Cardiac muscle cell (in vitro differentiated cells and primary cell): ENCODE measurements around the gene CRADD. TPM values are rescaled to one million over a fixed set of nuclear protein-coding genes. Genes with fewer than 3 reads are reported as not detected.

Experiments used
- DNase-seq, 2 donors: peaks; one replicate each; pipeline versions ENCODE4 v3.0.0 to v3.0.0-alpha.2; 2010 to 2017; ENCODE audit warnings: low read depth in 1 of 2, low spot score in 1 of 2
- H3K27ac ChIP-seq: fragments of 200-600 bp; sonication (generic); 2 replicates; pipeline ENCODE4 v1.5.1; 2016
- H3K27me3 ChIP-seq: fragments of 200-600 bp; sonication (generic); 2 replicates; pipeline ENCODE4 v1.6.0; 2016; ENCODE audit warnings: control low read depth
- H3K36me3 ChIP-seq: fragments of 200-600 bp; sonication (generic); 2 replicates; pipeline ENCODE4 v1.5.1; 2016; ENCODE audit warnings: control low read depth
- H3K4me1 ChIP-seq: fragments of 200-600 bp; sonication (generic); 2 replicates; pipeline ENCODE4 v1.8.1; 2017; ENCODE audit warnings: low read depth, mild to moderate bottlenecking, mixed run types
- H3K4me3 ChIP-seq: fragments of 200-600 bp; sonication (generic); 2 replicates; pipeline ENCODE4 v1.5.1; 2016; ENCODE audit warnings: mild to moderate bottlenecking
- H3K9me3 ChIP-seq: fragments of 200-600 bp; sonication (generic); 2 replicates; pipeline ENCODE4 v1.5.1; 2017; ENCODE audit warnings: low read depth, mild to moderate bottlenecking, control low read depth
- polyA plus RNA-seq: library from polyadenylated mRNA; unstranded; fragments of >200 nt; fragmentation: Nextera tagmentation; extraction: Ambion mirVana; gene quantifications from 2 replicates; pipeline ENCODE4 v1.2.1, GENCODE V29; 2016
- total RNA-seq: library from RNA; depleted of rRNA; stranded (reverse); fragments of >200 nt; gene quantifications from 2 replicates; pipeline ENCODE4 v1.2.3, GENCODE V29; 2016
- TF ChIP-seq, protein P1 (sequence below): IDR thresholded peaks from 2 replicates; pipeline ENCODE4 v1.5.1; 2012; ENCODE audit warnings: low read depth, mild to moderate bottlenecking, low read length

CRADD gene
- total and polyA plus RNA-seq, 2 experiments from 2014 or later: 13.8 to 37.9 TPM

DNA sequence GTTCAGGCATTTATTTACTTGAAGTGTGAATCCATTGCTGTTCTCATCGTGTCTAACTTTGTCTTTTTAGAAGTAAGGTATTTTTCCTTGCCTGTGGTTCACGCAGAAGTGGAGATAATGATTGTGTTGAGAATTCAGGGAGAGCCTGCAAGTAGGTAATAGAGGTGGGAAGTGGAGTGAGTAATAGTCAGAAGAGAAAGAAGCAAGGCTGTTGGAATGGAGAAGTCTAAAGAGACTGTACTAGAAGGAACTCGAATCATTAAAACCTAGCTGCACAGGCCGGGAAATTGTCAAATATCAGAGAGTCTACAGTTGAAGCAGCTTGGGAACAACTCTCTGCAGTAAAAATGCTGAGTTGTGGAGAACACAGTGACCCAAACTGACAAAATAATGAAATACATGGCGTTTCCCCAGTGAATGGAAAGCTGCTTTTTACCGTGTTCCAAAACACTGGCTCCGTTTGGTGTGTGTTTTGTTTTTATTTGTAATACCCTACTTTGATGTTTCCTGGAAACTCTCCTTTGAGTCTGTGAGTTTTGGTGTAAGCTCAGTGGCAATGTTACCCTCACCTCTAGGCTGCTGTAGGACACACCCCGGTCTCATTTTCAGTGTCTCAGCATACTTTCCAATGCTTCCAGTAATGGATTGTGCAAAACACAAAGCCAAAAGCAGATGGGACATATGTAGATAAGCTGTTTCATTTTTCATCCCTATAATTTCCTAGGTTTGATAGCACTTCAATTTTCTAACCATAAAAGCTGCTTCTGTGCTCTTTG lies 146.6 kb downstream of the CRADD start:
- no peaks in the 10 kb centered on the region for H3K9me3 ChIP-seq
- H3K4me3 ChIP-seq: no peak overlapping the region
- no peak for DNase-seq
- no peaks in the 10 kb centered on the region for H3K4me1 ChIP-seq
- H3K36me3 ChIP-seq: no peaks in the 10 kb centered on the region
- H3K27me3 ChIP-seq: no peaks in the 10 kb centered on the region
- TF ChIP-seq, protein P1, sequence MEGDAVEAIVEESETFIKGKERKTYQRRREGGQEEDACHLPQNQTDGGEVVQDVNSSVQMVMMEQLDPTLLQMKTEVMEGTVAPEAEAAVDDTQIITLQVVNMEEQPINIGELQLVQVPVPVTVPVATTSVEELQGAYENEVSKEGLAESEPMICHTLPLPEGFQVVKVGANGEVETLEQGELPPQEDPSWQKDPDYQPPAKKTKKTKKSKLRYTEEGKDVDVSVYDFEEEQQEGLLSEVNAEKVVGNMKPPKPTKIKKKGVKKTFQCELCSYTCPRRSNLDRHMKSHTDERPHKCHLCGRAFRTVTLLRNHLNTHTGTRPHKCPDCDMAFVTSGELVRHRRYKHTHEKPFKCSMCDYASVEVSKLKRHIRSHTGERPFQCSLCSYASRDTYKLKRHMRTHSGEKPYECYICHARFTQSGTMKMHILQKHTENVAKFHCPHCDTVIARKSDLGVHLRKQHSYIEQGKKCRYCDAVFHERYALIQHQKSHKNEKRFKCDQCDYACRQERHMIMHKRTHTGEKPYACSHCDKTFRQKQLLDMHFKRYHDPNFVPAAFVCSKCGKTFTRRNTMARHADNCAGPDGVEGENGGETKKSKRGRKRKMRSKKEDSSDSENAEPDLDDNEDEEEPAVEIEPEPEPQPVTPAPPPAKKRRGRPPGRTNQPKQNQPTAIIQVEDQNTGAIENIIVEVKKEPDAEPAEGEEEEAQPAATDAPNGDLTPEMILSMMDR: no peak
- no peak overlapping the region for H3K27ac ChIP-seq

- Histone ChIP-seq H3K4me3 (no peak overlapping the region), H3K9me3 (no peaks in the 10 kb centered on the region), H3K36me3 (no peaks in the 10 kb centered on the region), H3K4me1 (no peaks in the 10 kb centered on the region), H3K27ac (no peak overlapping the region), H3K27me3 (no peaks in the 10 kb centered on the region)
- TF ChIP-seq, protein P1: no peak
- peak in 1 of 2 donors; percentile 12 for DNase-seq
Observed at GRCh38 chr12:93824514-93825500, 147.6 kb downstream of the CRADD start.

- Histone ChIP-seq H3K9me3 (no peaks in the 10 kb centered on the region), H3K27me3 (no peaks in the 10 kb centered on the region), H3K36me3 (no peaks in the 10 kb centered on the region), H3K27ac (no peak overlapping the region), H3K4me1 (no peaks in the 10 kb centered on the region), H3K4me3 (no peak overlapping the region)
- peak in 1 of 2 donors; percentile 47 for DNase-seq
- TF ChIP-seq, protein P1: peak; percentile 8
Observed at GRCh38 chr12:93825501-93825888, 148.3 kb downstream of the CRADD start.

GRCh38 chr12:93825931-93826555 lies 148.9 kb downstream of the CRADD start:
- TF ChIP-seq, protein P1: no peak
- no peaks in the 10 kb centered on the region for H3K4me1 ChIP-seq
- no peak overlapping the region for H3K27ac ChIP-seq
- H3K36me3 ChIP-seq: no peaks in the 10 kb centered on the region
- no peaks in the 10 kb centered on the region for H3K9me3 ChIP-seq
- peak in 1 of 2 donors; percentile 54 for DNase-seq
- no peaks in the 10 kb centered on the region for H3K27me3 ChIP-seq
- H3K4me3 ChIP-seq: no peak overlapping the region

- TF ChIP-seq, protein P1: no peak
- Histone ChIP-seq H3K27ac (no peak overlapping the region), H3K27me3 (no peaks in the 10 kb centered on the region), H3K4me1 (no peaks in the 10 kb centered on the region), H3K36me3 (no peaks in the 10 kb centered on the region), H3K4me3 (no peak overlapping the region), H3K9me3 (no peaks in the 10 kb centered on the region)
- no peak for DNase-seq
Observed at GRCh38 chr12:93827179-93827578, 150.0 kb downstream of the CRADD start.
